GM19099 (cell line): Measurements from ENCODE around the gene HOXB5.

ENCODE experiments used
- POLR2A ChIP-seq: IDR thresholded peaks from 3 replicates; pipeline ENCODE4 v1.6.1; 2011; ENCODE audit warnings: low read depth; ENCODE audit not compliant: insufficient read length; ENCODE audit errors: extremely low read depth

HOXB5 gene

GRCh38 chr17:48593126-48593829 is at the start of gene HOXB5:
TSS of gene HOXB5 (minus strand) at chr17:48593779. CDS start at chr17:48593682, 97 bp downstream.
- no peak for TF ChIP-seq POLR2A

DNA sequence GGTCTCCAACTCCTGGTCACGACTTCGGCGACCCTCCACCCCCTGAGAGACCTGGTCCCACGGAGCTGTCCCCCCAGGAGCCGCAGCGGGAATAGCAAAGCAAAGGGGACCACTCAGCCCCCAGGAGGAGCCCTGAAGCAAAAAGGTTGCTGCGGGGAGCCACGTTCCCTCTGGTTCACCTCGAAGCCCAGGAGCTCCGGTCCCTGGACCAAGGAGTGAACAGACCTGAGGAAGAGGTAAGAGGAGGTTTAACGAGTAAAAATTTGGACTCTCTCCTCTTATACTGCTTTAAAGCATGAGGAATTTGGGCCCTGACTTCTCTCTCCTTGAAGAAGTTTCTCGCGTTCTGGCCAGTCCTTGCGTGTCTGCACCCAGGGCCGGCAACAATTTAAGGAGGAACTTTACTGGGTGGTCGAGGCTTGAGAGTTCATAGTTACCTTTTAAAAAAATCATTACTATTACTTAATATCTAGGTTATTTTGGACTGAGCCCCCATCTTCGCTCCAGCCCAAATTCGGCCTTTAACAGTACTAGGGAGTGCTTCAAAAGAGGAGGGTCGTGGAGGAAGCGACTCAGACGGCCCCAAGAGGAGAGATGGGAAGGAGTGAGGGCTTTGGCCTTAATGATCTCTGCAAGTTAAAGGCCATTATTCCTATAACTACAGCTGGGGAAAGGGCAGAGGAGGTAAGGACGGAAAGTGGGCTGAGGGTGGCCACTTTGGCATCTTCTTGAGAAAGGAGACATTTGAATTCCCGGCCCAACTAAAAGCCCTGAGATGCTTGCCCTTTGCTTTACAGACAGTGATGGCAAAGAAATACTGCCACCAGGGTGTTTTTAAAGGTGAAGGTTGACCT is 49.5 kb upstream of the HOXB5 start:
- no peak for TF ChIP-seq POLR2A

- TF ChIP-seq POLR2A: no peak
Observed at GRCh38 chr17:48642059-48642842, 48.7 kb upstream of the HOXB5 start.

DNA sequence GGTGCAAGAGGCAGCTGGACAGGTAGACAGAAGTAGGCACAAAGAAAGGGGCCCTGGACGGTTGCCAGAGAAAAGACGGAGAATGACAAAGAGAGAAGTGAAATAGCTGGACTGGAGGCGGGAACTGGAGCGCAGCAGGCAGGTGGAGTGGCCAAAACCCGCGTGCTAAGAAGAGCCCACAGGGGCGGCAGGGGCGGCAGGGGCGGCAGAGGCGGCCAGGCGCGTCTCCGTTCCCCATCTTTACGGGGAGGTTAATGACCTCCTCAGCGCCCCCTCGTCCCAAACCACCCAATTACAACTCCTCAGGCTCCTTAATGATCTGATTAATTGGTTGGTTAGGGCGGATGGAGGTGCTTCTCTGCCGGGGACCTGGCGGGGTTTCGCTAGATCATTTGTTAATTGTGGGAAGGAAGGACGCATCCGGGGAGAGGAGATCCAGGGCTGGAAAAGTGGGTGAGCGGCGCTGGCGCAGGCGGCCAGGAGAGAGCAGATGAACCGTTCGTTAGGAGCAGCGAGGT is 48.0 kb upstream of the HOXB5 start:
- TF ChIP-seq POLR2A: no peak

GRCh38 chr17:48640858-48641180 is 47.2 kb upstream of the HOXB5 start:
- no peak for TF ChIP-seq POLR2A

GRCh38 chr17:48639982-48640857 is 46.6 kb upstream of the HOXB5 start:
- TF ChIP-seq POLR2A: no peak

- no peak for TF ChIP-seq POLR2A
Observed at GRCh38 chr17:48639136-48639535, 45.6 kb upstream of the HOXB5 start.

- no peak for TF ChIP-seq POLR2A
Observed at GRCh38 chr17:48637323-48638260, 44.0 kb upstream of the HOXB5 start.

DNA sequence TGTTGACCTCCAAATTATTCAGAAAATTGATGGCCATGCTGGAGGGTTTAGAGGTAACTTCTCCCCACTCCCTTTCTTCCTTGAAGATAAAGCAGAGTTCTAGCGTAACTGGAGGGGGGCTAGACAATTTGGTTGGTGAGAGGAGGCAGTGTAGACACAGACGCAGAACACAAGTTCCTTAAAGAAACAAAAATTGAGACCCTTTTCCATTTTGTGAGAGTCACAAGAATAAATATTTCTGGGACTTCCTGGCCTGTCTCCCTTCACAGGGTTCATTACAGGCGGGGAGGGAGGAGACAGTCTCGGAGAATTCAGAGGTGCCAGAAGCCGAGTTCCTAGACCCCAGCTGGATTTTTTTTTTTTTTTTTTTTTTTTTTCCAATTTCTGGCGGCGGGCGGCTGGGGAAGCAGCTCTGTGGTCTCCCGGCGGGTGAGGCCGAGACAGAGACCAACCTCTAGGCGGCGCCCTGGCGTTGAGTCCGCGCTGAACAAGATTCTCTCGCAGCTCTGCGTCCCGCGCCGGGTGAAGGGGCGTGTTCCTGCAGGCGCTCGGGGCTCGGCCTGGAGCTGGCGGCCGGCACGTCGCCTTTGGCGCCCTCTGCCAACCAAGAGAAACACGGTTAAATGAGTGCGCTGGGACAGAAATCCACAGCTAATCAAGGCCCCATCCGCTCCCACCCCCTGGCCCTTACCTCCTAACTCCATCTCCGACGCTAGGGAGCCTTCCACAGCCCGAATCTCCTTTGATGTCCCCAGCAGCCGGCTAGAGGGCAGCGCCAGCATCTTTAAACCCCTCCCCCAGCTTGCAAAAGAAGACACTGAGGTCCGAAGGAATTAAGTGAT is 42.8 kb upstream of the HOXB5 start:
- TF ChIP-seq POLR2A: no peak

DNA sequence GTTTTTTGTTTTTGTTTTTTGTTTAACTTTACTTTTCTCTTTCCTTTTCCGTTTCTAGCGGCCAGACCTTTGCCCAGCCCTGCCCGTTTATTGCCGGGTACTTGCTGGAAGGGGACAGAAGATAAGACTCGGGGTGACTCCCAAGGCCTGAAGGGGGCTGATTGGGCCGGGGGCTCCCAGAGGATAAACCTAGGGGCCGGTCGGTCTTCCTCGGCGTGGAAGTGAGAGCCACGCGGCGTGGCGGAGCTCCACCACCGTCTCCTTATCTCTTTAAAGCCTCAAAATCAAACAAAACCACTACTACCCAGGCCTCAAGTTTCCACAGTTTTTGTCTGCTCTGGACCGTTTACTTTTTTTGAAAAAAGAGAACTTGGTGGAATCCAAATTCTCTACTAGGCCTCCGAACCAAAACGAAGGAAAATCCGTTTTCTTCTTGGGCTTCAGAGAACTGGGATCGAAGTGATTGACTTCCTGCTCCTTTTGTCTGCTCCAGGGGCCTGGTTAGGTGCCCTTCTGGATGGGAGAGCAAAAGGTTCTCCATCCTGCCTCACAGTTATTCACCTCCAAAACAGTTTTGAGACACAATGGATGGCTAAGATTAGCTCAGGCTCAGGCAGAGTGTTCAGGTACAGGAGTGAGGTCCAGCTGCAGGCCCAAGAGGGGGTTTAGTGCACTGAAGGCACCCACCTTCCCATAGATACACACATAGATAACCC is 41.1 kb upstream of the HOXB5 start:
- TF ChIP-seq POLR2A: no peak

DNA sequence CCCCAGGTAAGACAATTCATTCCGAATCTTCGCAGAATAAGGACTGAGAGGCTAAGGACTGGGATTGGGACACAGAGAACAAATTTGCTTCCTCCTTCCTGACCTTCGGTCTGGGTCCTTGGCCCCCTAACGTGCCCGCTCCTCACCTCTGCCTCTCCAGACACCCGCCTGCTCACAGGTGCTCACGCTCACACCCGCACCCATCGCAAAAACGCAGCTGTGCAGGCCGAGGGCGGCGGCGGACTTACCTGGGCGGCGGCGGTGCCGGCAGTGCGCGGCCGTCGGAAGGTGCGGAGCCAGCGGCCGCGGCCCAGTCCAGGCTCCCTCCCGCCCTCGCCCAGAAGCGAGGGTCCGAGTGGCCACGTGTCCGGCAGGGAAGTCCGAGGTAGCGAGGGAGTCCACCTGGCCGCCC is 39.7 kb upstream of the HOXB5 start:
- TF ChIP-seq POLR2A: no peak
